Body of pancreas (tissue), 4 donors: ENCODE results near the gene RPN2.

Experiments
- CTCF ChIP-seq, 7 experiments: fragments of 450-650 bp in 4 of 7; fragments of 200-600 bp in 3 of 7; sonication (generic) in 3 of 7; IDR thresholded peaks; one replicate each; pipeline ENCODE4 v1.5.1; 2016 to 2019; ENCODE audit warnings: antibody characterized with exemption in 7 of 7
- POLR2A ChIP-seq, 3 donors: fragments of 450-650 bp; IDR thresholded peaks; one replicate each; pipeline ENCODE4 v1.6.1; 2016; ENCODE audit warnings: antibody characterized with exemption in 3 of 3, mild to moderate bottlenecking in 2 of 3

- TF ChIP-seq CTCF (IDR thresholded peaks at IDR 0.05) (no peak), POLR2A (IDR thresholded peaks at IDR 0.05) (no peak)
Observed at GRCh38 chr20:37131486-37131885, 47.6 kb upstream of the RPN2 start.
